GM18870 (cell line): ENCODE data around the gene EMILIN1.
"Not testable (repeated sequence)": the region's sequence is repeated elsewhere in the genome, so short reads cannot be mapped to it uniquely, and the experiment has no call there.

Experiments
- ATAC-seq: cut with Tn5 transposase; IDR thresholded peaks from one replicate; pipeline ENCODE4 v1.9.1; 2021; ENCODE audit warnings: moderate library complexity; ENCODE audit not compliant: unreplicated experiment

The EMILIN1 gene

DNA sequence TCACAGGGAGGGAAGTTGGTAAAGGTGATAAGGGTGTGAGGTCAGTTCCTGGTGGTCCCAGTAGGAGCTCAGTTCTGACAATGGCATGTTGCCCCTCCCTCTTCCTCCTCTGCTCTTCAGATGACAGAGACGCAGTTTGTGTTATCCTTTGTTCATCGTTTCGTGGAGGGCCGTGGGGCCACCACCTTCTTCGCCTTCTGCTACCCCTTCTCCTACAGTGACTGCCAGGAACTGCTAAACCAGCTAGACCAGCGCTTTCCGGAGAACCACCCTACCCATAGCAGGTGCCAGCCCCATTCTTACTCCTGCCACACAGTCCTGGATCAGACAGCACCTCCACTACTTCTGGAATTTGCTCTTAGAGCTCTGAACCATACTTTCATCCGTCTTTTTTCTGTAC lies 24.6 kb upstream of the EMILIN1 start:
- no peak for ATAC-seq

DNA sequence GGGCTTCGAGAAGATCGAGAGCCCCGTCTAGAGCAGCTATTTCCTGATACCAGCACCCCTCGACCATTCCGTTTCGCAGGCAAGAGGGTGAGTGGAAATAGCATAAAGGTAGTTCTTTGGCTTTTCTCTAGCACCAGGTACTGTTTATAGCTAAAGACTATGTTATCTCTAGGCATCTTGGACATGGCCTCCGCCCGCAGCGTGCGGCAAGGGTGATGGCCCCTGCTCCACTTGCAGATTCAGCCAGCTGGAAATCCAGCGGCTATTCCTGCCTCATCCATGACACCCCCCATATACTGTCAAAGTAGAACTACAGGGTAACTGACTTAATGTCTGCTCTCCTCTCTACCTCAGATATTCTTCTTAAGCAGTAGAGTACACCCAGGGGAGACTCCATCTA lies 23.7 kb upstream of the EMILIN1 start:
- no peak for ATAC-seq

DNA sequence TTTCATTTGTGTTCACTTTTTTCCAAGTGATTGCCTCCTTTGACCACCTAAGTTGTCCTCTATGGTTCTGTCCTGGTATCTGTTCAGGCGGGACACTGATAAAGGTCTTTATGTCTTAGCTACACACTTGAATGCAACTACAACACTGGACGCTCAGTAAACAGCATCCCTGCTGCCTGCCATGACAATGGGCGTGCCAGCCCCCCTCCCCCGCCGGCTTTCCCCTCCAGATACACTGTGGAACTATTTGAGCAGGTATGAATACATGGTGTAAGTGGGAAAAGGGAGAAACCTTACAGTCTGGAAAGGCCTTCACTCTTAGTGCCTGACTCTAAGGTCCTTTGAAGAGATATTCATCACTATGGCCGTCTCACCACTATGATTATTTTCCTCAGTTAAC lies 21.2 kb upstream of the EMILIN1 start:
- ATAC-seq = no peak

DNA sequence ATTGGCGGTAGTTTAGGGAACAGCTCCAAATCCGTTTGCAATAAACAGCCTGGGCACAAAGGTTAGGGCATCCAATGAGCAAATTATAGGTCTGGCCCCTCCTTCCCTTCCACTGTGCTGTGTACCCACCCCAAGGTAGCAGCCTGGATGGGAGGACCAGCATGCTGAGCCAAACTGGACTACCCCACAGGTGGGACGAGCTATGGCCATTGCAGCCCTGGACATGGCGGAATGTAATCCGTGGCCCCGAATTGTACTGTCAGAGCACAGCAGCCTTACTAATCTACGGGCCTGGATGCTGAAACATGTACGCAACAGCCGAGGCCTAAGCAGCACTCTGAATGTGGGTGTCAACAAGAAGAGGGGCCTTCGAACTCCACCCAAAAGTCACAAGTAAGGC lies 20.2 kb upstream of the EMILIN1 start:
- ATAC-seq = no peak

DNA sequence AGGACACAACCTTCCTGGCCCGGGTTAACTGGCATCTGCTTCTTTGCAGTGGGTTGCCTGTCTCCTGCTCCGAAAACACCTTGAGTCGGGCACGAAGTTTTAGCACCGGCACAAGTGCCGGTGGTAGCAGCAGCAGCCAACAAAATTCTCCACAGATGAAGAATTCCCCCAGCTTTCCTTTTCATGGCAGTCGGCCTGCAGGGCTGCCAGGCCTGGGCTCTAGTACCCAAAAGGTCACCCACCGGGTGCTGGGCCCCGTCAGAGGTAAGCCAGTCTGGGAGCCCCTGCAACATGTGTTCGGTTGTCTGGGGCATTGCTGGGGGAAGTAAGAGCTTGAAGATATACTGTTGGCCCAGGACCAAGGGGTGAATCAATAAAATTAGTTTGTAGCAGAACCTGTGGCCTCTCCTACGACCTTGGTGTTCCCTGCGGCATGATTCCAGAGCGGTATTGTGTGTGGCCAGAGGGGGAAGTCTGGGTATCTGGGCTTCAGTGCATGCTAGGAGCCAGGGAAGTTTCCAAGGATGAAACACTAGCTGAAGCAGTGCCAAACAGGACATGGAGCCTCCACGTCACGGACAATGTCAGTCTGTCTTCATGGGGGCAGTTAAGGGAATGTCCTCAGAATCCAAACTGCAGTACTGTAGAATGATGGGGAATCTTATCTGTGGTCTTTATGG lies 19.1 kb upstream of the EMILIN1 start:
- ATAC-seq = no peak

DNA sequence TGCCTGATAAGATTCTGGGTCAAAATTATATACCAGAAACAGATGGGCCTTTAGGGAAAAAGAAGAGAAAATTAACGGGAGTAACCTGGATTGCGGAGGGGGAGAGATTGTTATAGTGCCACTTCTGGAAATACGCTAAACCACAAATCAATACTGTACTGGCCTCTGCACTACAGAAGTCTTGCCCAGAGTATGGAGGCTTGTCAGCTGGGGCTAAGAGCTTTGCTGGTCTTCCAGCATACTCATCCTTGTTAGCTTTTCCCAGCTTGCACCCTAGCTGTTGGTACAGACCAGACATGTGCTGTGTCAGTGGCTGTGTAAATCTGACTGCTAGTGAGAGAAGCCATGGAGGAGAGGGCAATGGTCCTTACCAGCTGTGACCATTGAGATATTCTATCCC lies 18.1 kb upstream of the EMILIN1 start:
- no peak for ATAC-seq

DNA sequence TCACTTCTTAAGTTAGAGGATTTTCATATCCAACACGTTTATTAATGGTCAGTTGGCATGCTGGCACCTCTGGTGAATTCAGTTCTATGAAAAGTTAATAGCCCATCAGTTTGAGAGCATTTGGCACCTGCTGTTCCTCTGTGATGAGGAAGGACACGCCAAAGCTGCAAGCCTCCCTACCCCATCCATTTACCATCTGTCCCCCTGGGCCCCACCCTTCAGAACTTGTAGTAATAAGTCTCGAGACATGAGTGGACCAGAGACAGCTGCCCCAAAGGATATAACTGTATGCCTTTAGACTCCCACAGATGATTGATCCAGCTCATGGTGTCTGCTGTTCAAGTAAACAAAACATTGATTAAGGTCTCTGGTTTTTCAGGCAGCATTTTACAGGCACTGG lies 13.3 kb upstream of the EMILIN1 start:
- no peak for ATAC-seq

DNA sequence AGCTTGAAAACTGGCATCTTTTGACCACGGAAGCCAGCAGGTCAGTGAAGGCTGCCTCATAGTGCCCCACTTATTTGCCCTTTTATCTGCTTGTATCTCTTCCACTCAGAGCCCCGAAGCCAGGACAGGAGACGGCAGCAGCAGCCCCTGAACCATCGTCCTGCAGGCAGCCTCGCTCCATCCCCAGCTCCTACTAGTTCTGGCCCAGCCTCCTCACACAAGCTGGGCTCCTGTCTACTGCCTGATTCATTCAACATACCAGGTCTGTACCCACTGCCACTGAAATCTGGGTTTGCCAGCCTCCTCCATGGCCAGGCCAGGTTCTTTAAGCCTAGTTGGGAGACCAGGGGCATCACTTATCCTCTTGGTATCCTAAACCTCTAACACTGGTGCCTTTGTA lies 11.0 kb upstream of the EMILIN1 start:
- ATAC-seq = no peak

DNA sequence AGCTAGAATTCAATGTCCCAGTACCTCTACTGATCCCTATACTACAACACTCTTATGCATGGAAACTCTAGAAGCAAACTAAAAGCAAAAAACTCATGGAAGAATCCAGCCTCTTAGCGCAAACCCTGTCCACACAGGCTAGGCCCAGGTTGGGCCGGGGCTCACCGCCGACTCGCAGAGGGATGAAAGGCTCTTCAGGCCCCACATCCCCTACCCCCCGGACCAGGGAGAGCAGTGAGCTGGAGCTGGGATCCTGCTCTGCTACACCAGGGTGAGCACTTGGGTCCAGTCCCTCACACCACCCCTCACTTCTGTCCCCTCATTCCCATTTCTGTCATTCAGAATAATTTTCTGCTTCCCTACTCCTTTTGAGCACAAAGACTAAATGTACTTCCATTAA lies 9.0 kb upstream of the EMILIN1 start:
- no peak for ATAC-seq

DNA sequence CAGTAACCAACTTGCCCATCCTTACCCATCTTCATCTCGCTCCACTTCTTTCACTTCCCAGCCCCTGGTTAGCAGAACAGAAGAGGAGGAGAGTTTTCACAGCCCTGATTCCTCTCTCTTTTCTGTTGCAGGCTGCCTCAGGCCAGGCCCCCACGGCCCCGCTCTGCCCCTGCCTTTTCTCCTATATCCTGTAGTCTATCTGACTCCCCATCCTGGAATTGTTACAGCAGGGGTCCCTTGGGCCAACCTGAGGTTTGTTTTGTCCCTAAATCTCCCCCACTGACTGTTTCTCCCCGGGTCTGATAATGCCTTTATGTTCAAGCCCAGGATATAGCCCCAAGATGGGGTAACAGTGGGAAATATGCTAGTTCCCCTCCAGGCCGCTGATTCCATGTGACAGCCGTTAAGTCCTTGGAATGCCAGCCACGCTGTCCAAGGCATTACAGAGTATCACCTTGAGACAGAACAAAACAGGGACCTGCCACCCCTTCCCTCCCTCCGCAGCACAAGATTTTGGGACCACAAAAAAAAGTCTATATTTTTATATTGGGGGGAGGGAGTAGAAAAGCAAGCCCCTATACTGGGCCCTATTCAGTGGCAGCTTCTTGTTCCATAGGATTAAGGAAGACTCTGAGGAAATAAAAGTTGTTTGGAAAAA lies 8.3 kb upstream of the EMILIN1 start:
- ATAC-seq = no peak

DNA sequence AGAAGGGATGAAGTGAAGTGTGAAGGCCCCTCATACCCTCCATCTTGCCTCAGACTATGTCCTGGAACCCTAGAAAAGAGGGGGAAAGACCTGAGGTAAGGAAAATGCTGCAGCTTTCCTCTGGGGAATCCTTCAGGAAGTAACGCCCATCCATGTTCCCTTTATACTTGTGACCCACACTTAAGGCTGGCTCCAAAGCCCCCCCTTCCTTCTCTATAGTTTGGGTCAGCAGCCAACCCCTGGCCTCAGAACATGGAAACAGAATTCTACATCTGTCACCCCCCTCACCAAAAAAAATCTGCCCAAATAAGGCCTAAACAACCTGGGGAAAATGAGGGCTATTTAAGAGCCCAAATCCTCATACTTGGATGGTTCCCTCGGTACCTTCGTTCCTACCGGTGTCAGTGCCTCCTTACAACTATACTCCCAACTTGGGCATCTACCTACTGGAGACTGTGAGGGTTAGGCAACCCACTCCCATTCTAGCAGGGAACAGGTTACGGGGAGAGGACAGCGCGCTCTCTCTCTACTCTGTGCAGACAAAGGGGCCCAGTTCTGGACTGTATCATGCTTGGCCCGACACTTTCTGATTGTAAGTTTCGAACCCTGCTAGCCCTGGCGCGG lies 7.7 kb upstream of the EMILIN1 start:
- no peak for ATAC-seq

DNA sequence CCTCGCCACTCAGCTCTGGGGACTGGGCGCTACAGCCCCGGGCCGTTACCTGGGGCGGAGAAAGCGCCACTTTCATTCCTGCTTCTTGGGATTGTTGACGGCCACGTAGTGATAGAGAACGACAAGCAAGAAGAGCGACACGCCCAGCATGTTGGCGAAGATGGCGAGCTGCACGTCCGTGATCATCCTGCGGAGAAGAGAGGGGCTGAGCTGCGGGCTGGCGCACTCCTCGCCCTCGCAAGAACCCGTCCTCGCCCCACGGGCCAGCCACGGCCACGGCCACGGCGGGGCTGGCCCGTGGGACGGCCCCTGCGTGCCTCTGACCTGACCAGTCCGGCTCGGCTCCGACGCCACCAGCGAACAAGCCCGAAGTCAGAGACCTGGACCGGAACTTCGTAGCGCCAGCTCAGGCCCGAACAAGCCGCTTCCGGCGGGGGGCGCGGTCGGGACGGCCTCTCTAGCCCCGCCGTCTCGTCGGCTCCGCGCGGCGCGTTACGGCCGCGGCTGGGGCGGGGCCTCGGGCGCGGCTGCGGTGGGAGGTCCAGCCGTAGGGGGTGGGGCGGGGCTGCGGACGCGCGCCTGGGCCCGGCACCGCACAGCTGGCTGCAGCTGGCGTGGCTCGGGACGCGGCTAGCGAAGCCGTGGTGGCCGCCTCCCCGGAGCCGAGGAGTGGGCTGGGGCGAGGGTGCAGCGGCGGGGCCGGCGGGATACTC lies 7.0 kb upstream of the EMILIN1 start, which contains the start of gene OST4:
Gene OST4, minus strand, starts transcription at position 378 of the 713 bp plus-strand sequence.
- peak; percentile 66 for ATAC-seq

DNA sequence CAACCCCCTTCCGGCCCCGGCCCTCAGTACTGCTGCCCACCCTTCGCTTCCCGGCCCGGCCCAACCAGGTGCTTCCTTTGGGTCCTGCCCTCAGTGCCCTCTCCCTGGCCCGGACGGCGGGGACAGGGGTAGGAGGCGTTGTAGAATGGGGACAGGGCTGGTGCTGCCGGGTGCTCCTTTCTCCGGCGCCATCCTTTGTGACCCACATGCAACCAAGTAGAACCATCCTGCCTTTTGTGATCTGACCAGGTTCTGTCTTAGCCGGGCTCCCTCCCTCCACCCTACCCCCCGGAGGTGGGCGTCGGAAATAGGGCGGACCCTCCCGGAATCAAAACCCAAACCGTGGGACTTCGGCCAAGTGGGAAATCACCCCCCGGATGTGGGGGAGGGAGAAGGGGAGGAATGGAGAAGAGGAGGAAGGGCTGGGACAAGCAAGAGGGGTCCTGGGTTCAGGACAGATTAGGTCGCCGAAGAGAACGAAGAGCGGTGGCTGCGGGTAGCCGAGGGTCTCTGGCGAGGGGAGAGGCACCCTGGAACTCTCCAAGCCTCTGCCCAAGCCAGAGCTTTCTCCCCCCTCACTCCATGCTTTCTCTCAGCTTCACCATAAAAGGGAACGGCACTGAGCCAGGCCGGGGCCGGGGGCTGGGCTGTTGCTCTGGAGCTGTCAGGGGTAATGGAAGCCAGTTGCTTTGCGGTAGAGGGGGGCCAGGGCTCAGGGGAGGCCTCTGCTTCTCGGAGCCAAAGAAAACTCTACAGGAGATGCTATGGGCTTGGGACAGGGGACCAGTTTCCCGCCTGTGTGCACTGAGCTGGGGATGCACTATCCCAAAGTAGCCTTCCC lies 6.2 kb upstream of the EMILIN1 start:
- ATAC-seq = peak; percentile 18

DNA sequence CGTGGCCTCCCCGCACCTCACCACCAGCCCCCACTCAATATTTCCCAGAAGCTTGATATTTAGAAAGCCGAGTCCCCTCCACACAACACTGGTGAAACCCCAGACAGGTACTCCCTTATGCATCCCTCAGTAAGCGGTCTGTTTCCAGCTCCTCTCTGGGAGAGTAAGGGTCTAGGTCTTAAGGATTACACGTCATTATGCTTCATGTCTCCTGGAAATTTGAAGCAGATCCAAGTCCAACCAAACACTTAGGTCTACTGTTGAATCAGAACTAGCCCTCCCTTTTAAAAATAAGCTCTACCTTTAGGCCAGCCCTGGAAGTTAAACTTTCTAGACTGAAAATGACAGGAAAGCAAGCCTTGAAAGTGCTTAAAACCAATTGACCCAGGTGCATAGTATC lies 5.5 kb upstream of the EMILIN1 start:
- no peak for ATAC-seq

DNA sequence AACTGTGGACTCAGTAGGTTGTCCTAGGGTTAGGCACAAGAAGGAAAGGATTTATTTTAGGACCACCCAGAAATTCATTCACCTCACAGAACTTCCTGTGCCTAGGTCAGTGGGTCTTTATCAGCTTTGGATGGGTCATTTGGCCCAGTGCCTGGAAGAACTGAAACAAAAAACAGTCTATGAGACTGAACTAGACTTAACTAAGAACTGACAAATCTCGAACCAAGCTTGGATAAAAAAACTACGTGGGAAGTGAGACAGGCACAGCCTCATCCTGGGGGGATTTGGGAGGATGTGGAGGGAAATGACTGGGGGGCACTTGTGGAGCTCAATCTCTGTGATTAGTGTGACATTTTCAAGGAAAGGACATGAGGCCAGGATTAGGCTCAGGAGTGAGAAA lies 4.6 kb upstream of the EMILIN1 start:
- no peak for ATAC-seq

DNA sequence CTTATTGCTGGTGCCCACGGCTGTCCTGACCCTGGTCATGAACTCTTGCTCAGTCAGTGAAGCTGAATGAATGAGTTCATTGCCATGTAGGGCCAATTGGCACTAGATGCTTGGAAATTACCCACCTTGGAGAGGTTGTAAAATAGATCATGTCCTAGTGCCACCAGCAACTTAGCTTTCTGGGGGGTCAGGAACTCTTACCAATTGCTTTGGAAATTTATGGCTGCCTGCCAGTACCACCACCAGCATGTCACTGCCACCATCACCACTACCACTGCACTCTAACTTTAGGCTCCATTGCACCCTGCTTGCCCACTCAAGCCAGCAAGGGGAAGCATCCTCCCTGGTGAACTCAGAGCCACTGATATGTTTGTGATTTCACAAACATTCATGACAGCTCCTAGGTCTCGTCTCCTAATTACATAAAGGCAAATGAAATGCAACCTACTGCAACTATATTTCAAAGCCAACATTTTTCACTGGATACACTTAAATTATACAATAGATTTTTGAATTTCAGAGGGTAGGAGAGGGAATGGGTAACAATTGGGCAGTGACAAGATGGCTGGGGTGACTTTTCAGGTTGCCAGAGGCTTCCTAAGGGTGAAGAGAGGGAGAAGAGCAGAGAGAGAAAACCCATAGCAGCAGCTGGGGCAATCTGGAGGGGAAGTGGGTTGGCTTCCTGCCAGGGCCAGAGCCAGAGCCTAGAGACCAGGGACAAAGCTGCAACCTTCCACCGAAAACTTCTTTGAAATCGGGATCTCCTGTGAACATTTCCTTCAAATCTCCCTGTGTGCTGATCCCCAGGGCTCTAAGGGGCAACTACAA lies 3.5 kb upstream of the EMILIN1 start:
- no peak for ATAC-seq

DNA sequence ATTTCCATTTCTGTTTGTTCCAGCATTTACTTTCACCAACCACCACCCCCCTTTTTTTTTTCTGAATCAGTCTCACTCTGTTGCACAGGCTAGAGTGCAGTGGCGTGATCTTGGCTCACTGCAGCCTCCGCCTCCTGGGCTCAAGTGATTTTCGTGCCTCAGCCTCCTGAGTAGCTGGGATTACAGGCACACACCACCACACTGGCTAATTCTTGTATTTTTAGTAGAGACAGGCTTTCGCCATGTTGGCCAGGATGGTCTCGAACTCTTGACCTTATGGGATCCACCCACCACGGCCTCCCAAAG lies 2.9 kb upstream of the EMILIN1 start:
- not testable (repeated sequence) for ATAC-seq

DNA sequence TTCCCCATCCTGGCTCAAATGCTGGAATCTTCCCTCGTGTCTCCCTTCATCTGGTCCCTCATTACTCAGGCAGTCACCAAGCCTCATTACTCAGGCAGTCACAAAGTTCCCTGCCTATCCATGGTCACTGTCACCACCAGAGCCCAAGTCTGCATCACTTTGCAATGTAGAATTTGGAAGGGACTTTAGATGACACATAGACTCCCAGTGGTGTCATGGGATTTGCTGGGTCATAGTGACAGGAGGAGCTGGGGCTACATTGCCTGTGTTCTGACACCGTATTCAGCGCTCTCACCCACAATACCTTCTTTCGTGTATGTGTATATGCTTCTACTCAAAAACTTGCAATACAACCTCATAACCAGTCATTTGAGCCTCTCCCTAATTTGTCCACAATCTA lies 2.1 kb upstream of the EMILIN1 start:
- no peak for ATAC-seq

DNA sequence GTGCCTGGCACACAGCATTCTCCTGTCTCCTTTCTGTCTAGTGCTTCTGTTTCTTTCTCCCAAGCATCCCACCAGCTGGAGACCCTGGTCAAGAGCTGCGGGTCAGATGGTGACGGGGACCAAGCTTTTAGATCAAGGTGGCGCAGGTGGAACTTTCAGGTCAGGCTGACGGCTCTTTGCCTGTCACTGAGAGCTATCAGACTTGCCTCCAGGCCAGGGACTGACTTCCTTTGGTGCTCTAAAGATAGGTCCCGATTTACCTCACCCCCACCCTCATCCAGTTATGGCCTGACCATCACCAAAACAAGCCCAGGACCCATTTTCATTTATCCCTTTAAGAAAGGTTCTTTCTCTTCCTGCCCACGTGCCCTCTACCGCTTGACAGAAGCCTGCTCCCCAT lies 1.2 kb upstream of the EMILIN1 start:
- no peak for ATAC-seq
